ENCODE results near the gene SCNN1B. TPM values are rescaled to one million over a fixed set of nuclear protein-coding genes. Genes with fewer than 3 reads are reported as not detected.

Gene SCNN1B
- total and polyA plus RNA-seq, 2 of the 13 experiments (the other 11 are each of a cell fraction or from before 2014, with no cell fraction given) = not detected

- no peak for TF ChIP-seq ZNF234 (CRISPR knock-in tag; conservative IDR thresholded peaks at IDR 0.05)
- no peak for TF ChIP-seq KMT2B (CRISPR knock-in tag; IDR thresholded peaks at IDR 0.05)
- no peak for TF ChIP-seq BRF2 (CRISPR knock-in tag; IDR thresholded peaks at IDR 0.05)
- TF ChIP-seq MBD4 (IDR thresholded peaks at IDR 0.05; ENCODE audit: borderline replicate concordance, low read length) = no peak
These were observed 18.5 kb upstream of the SCNN1B start (continued) for GRCh38 chr16:23283571-23283970.

GRCh38 chr16:23284584-23284983 is 17.5 kb upstream of the SCNN1B start:
- DNase-seq (ENCODE audit: low spot score) = no peak
- no peak overlapping the region for H3K9ac ChIP-seq (ENCODE audit: insufficient read depth, low read depth, low read length)
- H3K4me3 ChIP-seq (replicated peaks in 1 of 3; ENCODE audit: insufficient read depth in 1 of 3, low read depth in 2 of 3, low read length in 3 of 3) = no peak overlapping the region
- no peaks in the 10 kb centered on the region for H3K36me3 ChIP-seq (replicated peaks in 1 of 2; ENCODE audit: control insufficient read depth in 1 of 2, insufficient read depth in 2 of 2, low read length in 2 of 2)
- in situ Hi-C loops (cut with HindIII; ENCODE audit: extremely low pct_ligation_motif_present, low pct_unique_long_range_greater_than_20kb) = no loop called here
- no peak overlapping the region for H3K27ac ChIP-seq (ENCODE audit: extremely low read length, insufficient read depth, low read length)
- TF ChIP-seq SALL2 (CRISPR knock-in tag; IDR thresholded peaks at IDR 0.05) = no peak
- TF ChIP-seq ZNF431 (CRISPR knock-in tag; IDR thresholded peaks at IDR 0.05; ENCODE audit: borderline replicate concordance, low read depth) = no peak
- no peak for TF ChIP-seq NBN (conservative IDR thresholded peaks at IDR 0.05)
- TF ChIP-seq HOXD1 (CRISPR knock-in tag; IDR thresholded peaks at IDR 0.05) = no peak
- TF ChIP-seq RNF2 (conservative IDR thresholded peaks at IDR 0.05; ENCODE audit: low read depth) = no peak
- no peak for TF ChIP-seq ZNF788 (CRISPR knock-in tag; IDR thresholded peaks at IDR 0.05; ENCODE audit: borderline replicate concordance)
- TF ChIP-seq NFIB (CRISPR knock-in tag; IDR thresholded peaks at IDR 0.05; ENCODE audit: borderline replicate concordance) = no peak
- no peak for TF ChIP-seq ZNF792 (CRISPR knock-in tag; IDR thresholded peaks at IDR 0.05)
- TF ChIP-seq ZKSCAN8 (CRISPR knock-in tag; IDR thresholded peaks at IDR 0.05; ENCODE audit: borderline replicate concordance) = no peak
- no peak for TF ChIP-seq BRF2 (CRISPR knock-in tag; IDR thresholded peaks at IDR 0.05)
- WGBS (ENCODE audit: low lambda C conversion rate) = 6% methylated on average over 2 of the region's 2 CpGs
- peaks cover 4 to 15% of the 10 kb centered on the region in 2 experiments; a peak in 2 of 5 replicates for H3K27me3 ChIP-seq (ENCODE audit: control insufficient read depth in 1 of 2, insufficient read depth in 2 of 2, low read length in 2 of 2)
- H3K79me2 ChIP-seq (ENCODE audit: insufficient read depth, low read length) = no peaks in the 10 kb centered on the region
- POLR2A ChIA-PET = no interaction called here
- no peak overlapping the region for H2AFZ ChIP-seq (ENCODE audit: low read length)
- H3K9me3 ChIP-seq (ENCODE audit: low read length) = no peaks in the 10 kb centered on the region
- no peak for ATAC-seq
- no peaks in the 10 kb centered on the region for H4K20me1 ChIP-seq (ENCODE audit: insufficient read depth, low read length)
- H3K4me2 ChIP-seq (ENCODE audit: low read depth, low read length) = no peak overlapping the region
- intact Hi-C loops (cut with micrococcal nuclease; ENCODE audit: unreplicated experiment) = no loop called here
- CTCF ChIA-PET (ENCODE audit: low intra/inter-chr PET ratio, low total read pairs) = no interaction called here
- no peak for FAIRE-seq
- H3K4me1 ChIP-seq (ENCODE audit: insufficient read depth, low read length) = no peaks in the 10 kb centered on the region
- no TSS peak for BruUV-seq (replicated peaks)

Data from HepG2 (cell line).